Adrenal gland (tissue), 12 donors: ENCODE measurements around the gene IFITM5. TPM values are rescaled to one million over a fixed set of nuclear protein-coding genes. Genes with fewer than 3 reads are reported as not detected.

Source experiments
- DNase-seq, 7 donors: peaks; one replicate each; pipeline ENCODE4 v3.0.0-alpha.2; 2019 to 2020
- H3K27ac ChIP-seq, 5 donors: fragments of 200-600 bp; sonication (generic) in 4 of 5; 1 replicate in 3 of 5; 2 replicates in 2 of 5; pipeline versions ENCODE4 v1.5.1 to v1.8.0; 2016 to 2020; ENCODE audit warnings: mild to moderate bottlenecking in 1 of 5
- H3K27me3 ChIP-seq: fragments of 200-600 bp; 2 replicates; pipeline ENCODE4 v1.8.0; 2021
- H3K36me3 ChIP-seq, 2 donors: fragments of 200-600 bp; replicated peaks in 1 of 2; 1 replicate in 1 of 2; 2 replicates in 1 of 2; pipeline versions ENCODE4 v1.5.1 to v1.8.0; 2018 to 2022
- H3K4me1 ChIP-seq, 2 donors: fragments of 200-600 bp; replicated peaks in 1 of 2; 1 replicate in 1 of 2; 2 replicates in 1 of 2; pipeline versions ENCODE4 v1.5.1 to v1.8.0; 2018 to 2021
- H3K4me3 ChIP-seq, 4 donors: fragments of 200-600 bp; sonication (generic) in 3 of 4; one replicate each; pipeline ENCODE4 v1.5.1; 2016 to 2018
- H3K9me3 ChIP-seq, 3 donors: fragments of 200-600 bp; sonication (generic) in 1 of 3; replicated peaks in 1 of 3; 1 replicate in 2 of 3; 2 replicates in 1 of 3; pipeline versions ENCODE4 v1.5.1 to v1.8.0; 2016 to 2021
- POLR2A ChIP-seq, 2 donors: fragments of 450-650 bp; IDR thresholded peaks; one replicate each; pipeline ENCODE4 v1.6.1; 2017; ENCODE audit warnings: antibody characterized with exemption in 2 of 2, mild to moderate bottlenecking in 2 of 2, moderate library complexity in 1 of 2
- WGBS, 4 donors: extraction: QIAGEN DNeasy Blood & Tissue Kit in 2 of 4; methylation state at CpG; one replicate each; pipeline versions ENCODE4 v1.1.5 to v1.1.7; 2013 to 2017; 5-methylcytosine and 5-hydroxymethylcytosine counted together
- intact Hi-C, 2 donors: fragments of 100-400 bp; cut with DNase I; formaldehyde crosslinking; loops; one replicate each; pipeline versions ENCODE4 v1.14.1 to v1.15.0; 2022 to 2023
- polyA plus RNA-seq, 3 donors: library from polyadenylated mRNA; stranded (reverse); fragments of 200-250 nt in 2 of 3; fragments of 350-450 nt in 1 of 3; fragmentation: Illumina TruSeq in 1 of 3; extraction: RNeasy Lipid Tissue Mini Kit (QIAGEN cat#74804) in 1 of 3; gene quantifications; one replicate each; pipeline ENCODE4 v1.2.3, GENCODE V29; 2013 to 2014
- total RNA-seq, 9 donors: library from RNA; depleted of rRNA in 4 of 9; stranded (reverse); fragments of >200 nt in 4 of 9; fragments of 120-200 nt in 1 of 9; fragmentation: NEBNext Ultra II Directional in 1 of 9; extraction: Animal tissue kit (Norgen Biotek cat#: 25700) in 1 of 9; gene quantifications; one replicate each; pipeline versions ENCODE4 v1.1.0 to v1.2.4, GENCODE V29; 2013 to 2023
- TF ChIP-seq, protein P1 (sequence below), 6 experiments: fragments of 450-650 bp in 4 of 6; fragments of 200-600 bp in 2 of 6; sonication (generic) in 1 of 6; IDR thresholded peaks; 1 replicate in 5 of 6; 2 replicates in 1 of 6; pipeline versions ENCODE4 v1.5.1 to v1.8.0; 2016 to 2021; ENCODE audit warnings: antibody characterized with exemption in 6 of 6, mild to moderate bottlenecking in 2 of 6, moderate library complexity in 1 of 6
- donor health status: healthy with polysubstance abuse.
- donor health status: Bipolar disorder and iron deficiency.
- donor health status: DM: yes; HTN: yes; CAD: no.
- donor health status: DM: no; HTN: no; CAD: no.
- donor health status: DM: no; HTN: no; CAD: no.
- donor health status: DM: yes; HTN: yes; CAD: no.

Gene IFITM5
- total and polyA plus RNA-seq, 12 donors, result not detected

GRCh38 chr11:291281-292210 lies 7.8 kb downstream of the IFITM5 start:
- H3K9me3 ChIP-seq, result no peaks in the 10 kb centered on the region
- WGBS, 4 donors, result 87 to 92% (median 91%) methylated on average over 33 to 44 of the region's 44 CpGs
- TF ChIP-seq POLR2A (IDR thresholded peaks at IDR 0.05), result no peak
- TF ChIP-seq, protein P1, sequence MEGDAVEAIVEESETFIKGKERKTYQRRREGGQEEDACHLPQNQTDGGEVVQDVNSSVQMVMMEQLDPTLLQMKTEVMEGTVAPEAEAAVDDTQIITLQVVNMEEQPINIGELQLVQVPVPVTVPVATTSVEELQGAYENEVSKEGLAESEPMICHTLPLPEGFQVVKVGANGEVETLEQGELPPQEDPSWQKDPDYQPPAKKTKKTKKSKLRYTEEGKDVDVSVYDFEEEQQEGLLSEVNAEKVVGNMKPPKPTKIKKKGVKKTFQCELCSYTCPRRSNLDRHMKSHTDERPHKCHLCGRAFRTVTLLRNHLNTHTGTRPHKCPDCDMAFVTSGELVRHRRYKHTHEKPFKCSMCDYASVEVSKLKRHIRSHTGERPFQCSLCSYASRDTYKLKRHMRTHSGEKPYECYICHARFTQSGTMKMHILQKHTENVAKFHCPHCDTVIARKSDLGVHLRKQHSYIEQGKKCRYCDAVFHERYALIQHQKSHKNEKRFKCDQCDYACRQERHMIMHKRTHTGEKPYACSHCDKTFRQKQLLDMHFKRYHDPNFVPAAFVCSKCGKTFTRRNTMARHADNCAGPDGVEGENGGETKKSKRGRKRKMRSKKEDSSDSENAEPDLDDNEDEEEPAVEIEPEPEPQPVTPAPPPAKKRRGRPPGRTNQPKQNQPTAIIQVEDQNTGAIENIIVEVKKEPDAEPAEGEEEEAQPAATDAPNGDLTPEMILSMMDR (IDR thresholded peaks at IDR 0.05), result no peak
- no peak overlapping the region for H3K4me3 ChIP-seq
- H3K4me1 ChIP-seq, result no peaks in the 10 kb centered on the region
- H3K27ac ChIP-seq, result no peak overlapping the region
- H3K27me3 ChIP-seq, result no peaks in the 10 kb centered on the region
- no peak for DNase-seq
- no peaks in the 10 kb centered on the region for H3K36me3 ChIP-seq
- intact Hi-C loops, result loop anchor here in 1 of 2 donors (10.0 kb wide), 1 partner anchor 153 kb away; the partner anchor contains the start of gene ANO9

- no peak for DNase-seq
- Histone ChIP-seq H3K4me1 (no peaks in the 10 kb centered on the region), H3K27ac (no peak overlapping the region), H3K36me3 (no peaks in the 10 kb centered on the region), H3K27me3 (no peaks in the 10 kb centered on the region), H3K9me3 (no peaks in the 10 kb centered on the region), H3K4me3 (no peak overlapping the region)
- no peak for TF ChIP-seq POLR2A (IDR thresholded peaks at IDR 0.05)
- TF ChIP-seq, protein P1 (IDR thresholded peaks at IDR 0.05), result no peak
- WGBS, 4 donors, result 88 to 95% (median 92%) methylated on average over 5 to 13 of the region's 13 CpGs
- intact Hi-C loops, result loop anchor here in 1 of 2 donors (10.0 kb wide), 1 partner anchor 154 kb away; the partner anchor contains the start of gene ANO9
These were observed 8.6 kb downstream of the IFITM5 start for GRCh38 chr11:290621-291231.

DNA sequence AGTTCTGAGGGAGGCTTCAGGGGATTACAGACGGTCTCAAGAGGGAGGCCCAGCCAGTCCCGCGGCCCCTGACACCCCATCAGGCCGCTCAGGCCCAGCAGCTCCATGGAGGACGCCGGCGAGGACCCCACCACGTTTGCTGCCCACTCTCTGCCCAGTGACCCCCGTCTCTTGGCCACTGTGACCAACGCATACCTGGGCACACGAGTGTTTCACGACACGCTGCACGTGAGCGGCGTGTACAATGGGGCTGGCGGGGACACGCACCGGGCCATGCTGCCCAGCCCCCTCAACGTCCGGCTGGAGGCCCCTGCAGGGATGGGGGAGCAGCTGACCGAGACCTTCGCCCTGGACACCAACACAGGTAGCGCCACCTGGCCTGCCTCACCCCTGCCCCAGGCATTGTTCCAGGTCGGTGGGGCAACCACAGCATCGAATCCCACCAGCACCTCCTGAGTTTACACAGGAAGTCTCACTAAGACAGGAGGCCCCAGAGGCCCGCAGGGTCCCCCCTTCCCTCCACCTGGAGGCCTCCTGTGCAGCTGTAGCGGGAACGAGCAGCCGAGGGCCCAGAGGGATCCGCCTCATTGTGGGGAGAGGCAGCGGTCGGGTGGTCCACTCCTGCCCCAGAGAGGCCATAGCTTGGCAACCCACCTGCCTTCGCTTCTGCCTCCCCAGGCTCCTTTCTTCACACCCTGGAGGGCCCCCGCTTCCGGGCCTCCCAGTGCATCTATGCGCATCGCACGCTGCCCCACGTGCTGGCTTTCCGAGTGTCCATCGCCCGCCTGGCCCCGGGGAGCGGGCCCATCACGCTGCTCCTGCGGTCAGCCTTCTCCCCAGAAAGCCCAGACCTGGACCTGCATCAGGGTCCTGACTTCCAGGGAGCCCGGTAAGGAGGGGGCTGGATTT lies 9.4 kb downstream of the IFITM5 start:
- peak overlapping the region in 1 of 4 donors; percentile 85 for H3K4me3 ChIP-seq
- intact Hi-C loops, result loop anchor here in 1 of 2 donors (10.0 kb wide), 1 partner anchor 155 kb away; the partner anchor contains the start of gene ANO9
- whole genome bisulfite sequencing, 4 donors, result 87 to 91% (median 88%) methylated on average over 32 to 48 of the region's 48 CpGs
- TF ChIP-seq POLR2A (IDR thresholded peaks at IDR 0.05), result no peak
- TF ChIP-seq, protein P1 (IDR thresholded peaks at IDR 0.05), result no peak
- no peak overlapping the region for H3K27ac ChIP-seq
- no peaks in the 10 kb centered on the region for H3K27me3 ChIP-seq
- no peak for DNase-seq
- H3K36me3 ChIP-seq, result no peaks in the 10 kb centered on the region
- no peaks in the 10 kb centered on the region for H3K4me1 ChIP-seq
- H3K9me3 ChIP-seq, result no peaks in the 10 kb centered on the region
